RWPE2 (cell line): ENCODE measurements around the gene IRF1.

ENCODE experiments used
- ATAC-seq: fragments of 200-7000 bp; cut with Tn5 transposase; 3 replicates; pipeline ENCODE4 v1.9.1; 2021; ENCODE audit warnings: low read depth
- DNase-seq: peaks from one replicate; pipeline ENCODE4 v3.0.0-alpha.2; 2020; ENCODE audit warnings: low spot score
- H3K27ac ChIP-seq: fragments of 450-650 bp; 2 replicates; pipeline ENCODE4 v1.5.1; 2017; ENCODE audit warnings: mild to moderate bottlenecking; ENCODE audit not compliant: poor library complexity, severe bottlenecking
- H3K27me3 ChIP-seq: fragments of 250-450 bp; sonication (Bioruptor Pico); 2 replicates; pipeline ENCODE4 v1.5.1; 2021; ENCODE audit warnings: mild to moderate bottlenecking, moderate library complexity; ENCODE audit not compliant: insufficient read depth, poor library complexity, severe bottlenecking
- H3K36me3 ChIP-seq: fragments of 250-450 bp; sonication (Bioruptor Pico); 2 replicates; pipeline ENCODE4 v1.5.1; 2020; ENCODE audit warnings: low read depth, mild to moderate bottlenecking, moderate library complexity
- H3K4me1 ChIP-seq: fragments of 250-450 bp; sonication (Bioruptor Pico); 2 replicates; pipeline ENCODE4 v1.5.1; 2021; ENCODE audit warnings: mild to moderate bottlenecking, moderate library complexity; ENCODE audit not compliant: insufficient read depth, poor library complexity, severe bottlenecking
- H3K4me3 ChIP-seq: fragments of 250-450 bp; sonication (Bioruptor Pico); 2 replicates; pipeline ENCODE4 v1.5.1; 2021; ENCODE audit warnings: mild to moderate bottlenecking, moderate library complexity; ENCODE audit not compliant: severe bottlenecking
- H3K9me3 ChIP-seq: fragments of 250-450 bp; sonication (Bioruptor Pico); 2 replicates; pipeline ENCODE4 v1.5.1; 2021; ENCODE audit warnings: mild to moderate bottlenecking, moderate library complexity; ENCODE audit not compliant: severe bottlenecking
- CTCF ChIP-seq: fragments of 450-650 bp; IDR thresholded peaks from one replicate; pipeline ENCODE4 v1.5.1; 2017; ENCODE audit warnings: mild to moderate bottlenecking, moderate library complexity; ENCODE audit not compliant: poor library complexity, severe bottlenecking

IRF1 gene

DNA sequence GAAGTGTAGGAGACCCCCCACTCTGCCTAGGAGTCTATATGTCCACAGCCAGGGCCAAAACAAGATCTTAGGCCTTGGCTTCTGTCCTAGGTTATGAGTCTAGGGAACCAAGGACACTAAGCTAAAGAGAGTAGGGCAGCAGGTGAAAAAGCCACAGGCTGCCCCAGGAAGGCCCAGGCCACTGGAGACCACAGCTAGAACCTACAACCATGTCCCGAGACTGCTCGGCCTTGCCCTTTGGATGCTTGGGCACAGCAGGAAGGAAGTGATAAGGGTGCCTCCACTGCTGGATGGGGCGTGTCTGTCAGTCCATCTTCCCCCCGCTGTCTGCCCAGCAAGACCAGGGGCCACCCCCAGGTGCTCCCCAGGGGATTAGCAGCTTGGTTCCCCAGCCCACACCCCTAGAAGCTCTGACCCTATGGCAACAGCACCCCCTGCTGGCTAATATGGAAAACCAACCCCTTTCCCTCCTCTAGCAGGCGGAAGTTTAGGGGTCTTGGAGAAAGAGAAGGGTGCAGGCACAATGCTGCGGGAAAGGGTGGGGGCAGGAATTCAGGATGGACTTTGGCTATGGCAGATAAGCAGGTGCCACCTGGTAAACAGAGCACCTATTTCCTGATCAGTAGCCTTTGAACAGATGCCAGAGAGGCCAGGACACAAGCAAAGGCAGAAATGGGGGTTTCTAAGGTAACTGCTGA is 10.5 kb upstream of the IRF1 start:
- Histone ChIP-seq H3K9me3 (no peaks in the 10 kb centered on the region), H3K4me1 (peaks cover 18% of the 10 kb centered on the region), H3K27ac (no peak overlapping the region), H3K27me3 (no peaks in the 10 kb centered on the region), H3K4me3 (no peak overlapping the region), H3K36me3 (no peaks in the 10 kb centered on the region)
- TF ChIP-seq CTCF = peak; percentile 90
- ATAC-seq (no peak), DNase-seq (no peak)

GRCh38 chr5:132500244-132500930 is 9.8 kb upstream of the IRF1 start:
- no peaks in the 10 kb centered on the region for H3K9me3 ChIP-seq
- peaks cover 20% of the 10 kb centered on the region for H3K4me1 ChIP-seq
- no peak for DNase-seq
- no peaks in the 10 kb centered on the region for H3K27me3 ChIP-seq
- no peak for ATAC-seq
- H3K27ac ChIP-seq = no peak overlapping the region
- no peak overlapping the region for H3K4me3 ChIP-seq
- no peak for TF ChIP-seq CTCF
- no peaks in the 10 kb centered on the region for H3K36me3 ChIP-seq

GRCh38 chr5:132499440-132500243 is 9.1 kb upstream of the IRF1 start:
- DNase-seq (no peak), ATAC-seq (no peak)
- Histone ChIP-seq H3K36me3 (no peaks in the 10 kb centered on the region), H3K4me3 (no peak overlapping the region), H3K27me3 (no peaks in the 10 kb centered on the region), H3K9me3 (no peaks in the 10 kb centered on the region), H3K27ac (peak overlapping the region; percentile 82), H3K4me1 (peaks cover 25% of the 10 kb centered on the region)
- no peak for TF ChIP-seq CTCF

GRCh38 chr5:132498686-132499271 is 8.2 kb upstream of the IRF1 start:
- ATAC-seq (no peak), DNase-seq (no peak)
- no peak overlapping the region for H3K4me3 ChIP-seq
- peak overlapping the region; percentile 82 for H3K27ac ChIP-seq
- H3K4me1 ChIP-seq = peaks cover 25% of the 10 kb centered on the region
- TF ChIP-seq CTCF = no peak
- no peaks in the 10 kb centered on the region for H3K36me3 ChIP-seq
- H3K27me3 ChIP-seq = no peaks in the 10 kb centered on the region
- no peaks in the 10 kb centered on the region for H3K9me3 ChIP-seq
